Neuronal stem cell (in vitro differentiated cells): ENCODE measurements around the gene SYNDIG1.

Experiments used
- DNase-seq: peaks from one replicate; pipeline ENCODE4 v3.0.0-alpha.2; 2013; ENCODE audit warnings: low spot score
- H2AFZ ChIP-seq: one replicate; pipeline ENCODE4 v1.6.1; 2013; ENCODE audit warnings: mild to moderate bottlenecking, low read length, inconsistent platforms
- H2AK5ac ChIP-seq: 2 replicates; pipeline ENCODE4 v1.6.1; 2013; ENCODE audit warnings: low read depth, mild to moderate bottlenecking, inconsistent platforms, low read length, moderate library complexity, mixed read lengths
- H2BK120ac ChIP-seq: 2 replicates; pipeline ENCODE4 v1.6.1; 2013; ENCODE audit warnings: low read depth, mild to moderate bottlenecking, inconsistent platforms, low read length, moderate library complexity, mixed read lengths
- H2BK12ac ChIP-seq: one replicate; pipeline ENCODE4 v1.6.1; 2013; ENCODE audit warnings: low read length, inconsistent platforms
- H2BK15ac ChIP-seq: 2 replicates; pipeline ENCODE4 v1.6.1; 2013; ENCODE audit warnings: mild to moderate bottlenecking, low read length, inconsistent platforms, mixed read lengths
- H2BK5ac ChIP-seq: one replicate; pipeline ENCODE4 v1.6.1; 2013; ENCODE audit warnings: inconsistent platforms, mild to moderate bottlenecking, low read length, moderate library complexity
- H3K14ac ChIP-seq: one replicate; pipeline ENCODE4 v1.6.1; 2013; ENCODE audit warnings: low read length, inconsistent platforms
- H3K18ac ChIP-seq: 2 replicates; pipeline ENCODE4 v1.6.1; 2013; ENCODE audit warnings: low read length, inconsistent platforms
- H3K23ac ChIP-seq: 2 replicates; pipeline ENCODE4 v1.6.1; 2013; ENCODE audit warnings: low read depth, mild to moderate bottlenecking, mixed read lengths, low read length, inconsistent platforms; ENCODE audit not compliant: poor library complexity
- H3K27ac ChIP-seq: replicated peaks from 3 replicates; pipeline ENCODE4 v1.5.1; 2013; ENCODE audit warnings: low read length, inconsistent platforms
- H3K27me3 ChIP-seq, 3 experiments: 2 replicates each; pipeline ENCODE4 v1.6.1; 2013; ENCODE audit warnings: low read length in 3 of 3, mild to moderate bottlenecking in 2 of 3, inconsistent platforms in 1 of 3, low read depth in 1 of 3, mixed read lengths in 1 of 3, moderate library complexity in 1 of 3; ENCODE audit not compliant: control insufficient read depth in 3 of 3, insufficient read depth in 3 of 3
- H3K36me3 ChIP-seq, 2 donors: replicated peaks in 1 of 2; 2 replicates each; pipeline ENCODE4 v1.6.1; 2013; ENCODE audit warnings: low read length in 2 of 2; ENCODE audit not compliant: control insufficient read depth in 2 of 2, insufficient read depth in 2 of 2
- H3K4ac ChIP-seq: 2 replicates; pipeline ENCODE4 v1.6.1; 2013; ENCODE audit warnings: inconsistent platforms, mild to moderate bottlenecking, low read length, moderate library complexity
- H3K4me1 ChIP-seq, 2 donors: 1 replicate in 1 of 2; 2 replicates in 1 of 2; pipeline ENCODE4 v1.6.1; 2013; ENCODE audit warnings: low read length in 2 of 2, low read depth in 1 of 2; ENCODE audit not compliant: control insufficient read depth in 2 of 2, insufficient read depth in 1 of 2
- H3K4me2 ChIP-seq: one replicate; pipeline ENCODE4 v1.6.1; 2013; ENCODE audit warnings: mild to moderate bottlenecking, low read length, inconsistent platforms; ENCODE audit not compliant: insufficient read depth, poor library complexity, severe bottlenecking
- H3K4me3 ChIP-seq, 2 donors: 2 replicates each; pipeline ENCODE4 v1.5.1; 2013; ENCODE audit warnings: low read length in 2 of 2, mild to moderate bottlenecking in 2 of 2, inconsistent platforms in 1 of 2, moderate library complexity in 1 of 2
- H3K79me1 ChIP-seq: one replicate; pipeline ENCODE4 v1.6.1; 2013; ENCODE audit warnings: low read depth, mild to moderate bottlenecking, inconsistent platforms, low read length, moderate library complexity
- H3K9ac ChIP-seq: one replicate; pipeline ENCODE4 v1.6.1; 2013; ENCODE audit warnings: mild to moderate bottlenecking, low read depth, low read length, inconsistent platforms; ENCODE audit not compliant: poor library complexity
- H3K9me3 ChIP-seq, 2 donors: replicated peaks in 1 of 2; 2 replicates each; pipeline versions ENCODE3 to v1.6.1; 2013; ENCODE audit warnings: low read length in 2 of 2, mild to moderate bottlenecking in 2 of 2, inconsistent platforms in 1 of 2, low read depth in 1 of 2, mixed read lengths in 1 of 2, moderate library complexity in 1 of 2; ENCODE audit not compliant: control insufficient read depth in 2 of 2, insufficient read depth in 1 of 2
- H4K8ac ChIP-seq: one replicate; pipeline ENCODE4 v1.6.1; 2013; ENCODE audit warnings: low read depth, mild to moderate bottlenecking, inconsistent platforms, low read length, moderate library complexity
- H4K91ac ChIP-seq: one replicate; pipeline ENCODE4 v1.6.1; 2013; ENCODE audit warnings: low read length, low read depth, mild to moderate bottlenecking, inconsistent platforms; ENCODE audit not compliant: poor library complexity
- WGBS, 2 donors: extraction: QIAGEN DNeasy Blood & Tissue Kit; methylation state at CpG; one replicate each; pipeline ENCODE4 v1.1.7; 2013; ENCODE audit warnings: missing lambda C conversion rate in 2 of 2, mixed read lengths in 1 of 2; ENCODE audit not compliant: insufficient read length in 2 of 2, insufficient replicate concordance in 1 of 2; ENCODE audit errors: extremely low coverage in 2 of 2; 5-methylcytosine and 5-hydroxymethylcytosine counted together

The SYNDIG1 gene

GRCh38 chr20:24694727-24695528 lies 225.5 kb downstream of the SYNDIG1 start:
- Histone ChIP-seq H2AFZ (no peak overlapping the region), H3K9ac (no peak overlapping the region), H2BK120ac (no peak overlapping the region), H2AK5ac (no peak overlapping the region), H2BK5ac (no peak overlapping the region), H3K9me3 (peaks cover 0 to 1% of the 10 kb centered on the region in 2 donors), H4K91ac (no peak overlapping the region), H3K27ac (no peak overlapping the region), H3K36me3 (no peaks in the 10 kb centered on the region), H3K4ac (no peak overlapping the region), H3K18ac (no peak overlapping the region), H4K8ac (no peak overlapping the region), H3K27me3 (no peaks in the 10 kb centered on the region), H3K4me1 (no peaks in the 10 kb centered on the region), H3K79me1 (no peaks in the 10 kb centered on the region), H2BK12ac (no peak overlapping the region), H3K14ac (no peak overlapping the region), H3K23ac (no peak overlapping the region), H2BK15ac (no peak overlapping the region), H3K4me3 (no peak overlapping the region), H3K4me2 (no peak overlapping the region)
- no peak for DNase-seq
- no CpG with 5 or more reads among the region's 14 CpGs for WGBS, 2 donors

GRCh38 chr20:24695529-24696225 lies 226.2 kb downstream of the SYNDIG1 start:
- H2BK5ac ChIP-seq: no peak overlapping the region
- no peaks in the 10 kb centered on the region for H3K4me1 ChIP-seq
- H4K91ac ChIP-seq: no peak overlapping the region
- WGBS, 2 donors: no CpG with 5 or more reads among the region's 2 CpGs
- no peak for DNase-seq
- H3K9ac ChIP-seq: no peak overlapping the region
- H3K27me3 ChIP-seq: no peaks in the 10 kb centered on the region
- H2AFZ ChIP-seq: no peak overlapping the region
- no peaks in the 10 kb centered on the region for H3K79me1 ChIP-seq
- no peaks in the 10 kb centered on the region for H3K9me3 ChIP-seq
- H4K8ac ChIP-seq: no peak overlapping the region
- no peak overlapping the region for H3K4me3 ChIP-seq
- H3K4me2 ChIP-seq: no peak overlapping the region
- no peak overlapping the region for H2BK120ac ChIP-seq
- no peaks in the 10 kb centered on the region for H3K36me3 ChIP-seq
- H2BK12ac ChIP-seq: no peak overlapping the region
- no peak overlapping the region for H3K4ac ChIP-seq
- H3K18ac ChIP-seq: no peak overlapping the region
- H2BK15ac ChIP-seq: no peak overlapping the region
- H3K14ac ChIP-seq: no peak overlapping the region
- H3K27ac ChIP-seq: no peak overlapping the region
- H3K23ac ChIP-seq: no peak overlapping the region
- no peak overlapping the region for H2AK5ac ChIP-seq

GRCh38 chr20:24696396-24696795 lies 227.0 kb downstream of the SYNDIG1 start:
- Histone ChIP-seq H3K9me3 (no peaks in the 10 kb centered on the region), H2AK5ac (no peak overlapping the region), H3K9ac (no peak overlapping the region), H2AFZ (no peak overlapping the region), H3K27me3 (no peaks in the 10 kb centered on the region), H3K18ac (no peak overlapping the region), H2BK15ac (no peak overlapping the region), H3K36me3 (no peaks in the 10 kb centered on the region), H3K4ac (no peak overlapping the region), H2BK5ac (no peak overlapping the region), H2BK120ac (no peak overlapping the region), H3K14ac (no peak overlapping the region), H3K4me2 (no peak overlapping the region), H2BK12ac (no peak overlapping the region), H4K91ac (no peak overlapping the region), H3K23ac (no peak overlapping the region), H3K79me1 (no peaks in the 10 kb centered on the region), H3K4me3 (no peak overlapping the region), H3K27ac (no peak overlapping the region), H3K4me1 (no peaks in the 10 kb centered on the region), H4K8ac (peak overlapping the region; percentile 77)
- no peak for DNase-seq
- WGBS, 2 donors: no CpG with 5 or more reads among the region's 8 CpGs

- H2BK120ac ChIP-seq: no peak overlapping the region
- no peak overlapping the region for H3K4me3 ChIP-seq
- H3K9ac ChIP-seq: no peak overlapping the region
- H3K9me3 ChIP-seq: no peaks in the 10 kb centered on the region
- H3K4ac ChIP-seq: no peak overlapping the region
- H3K27me3 ChIP-seq: no peaks in the 10 kb centered on the region
- no peaks in the 10 kb centered on the region for H3K4me1 ChIP-seq
- no peak overlapping the region for H4K91ac ChIP-seq
- H3K14ac ChIP-seq: no peak overlapping the region
- no peak overlapping the region for H2AFZ ChIP-seq
- H3K79me1 ChIP-seq: no peaks in the 10 kb centered on the region
- no peaks in the 10 kb centered on the region for H3K36me3 ChIP-seq
- no peak overlapping the region for H2BK15ac ChIP-seq
- no peak overlapping the region for H2AK5ac ChIP-seq
- no peak overlapping the region for H2BK5ac ChIP-seq
- DNase-seq: no peak
- H3K27ac ChIP-seq: no peak overlapping the region
- no peak overlapping the region for H3K23ac ChIP-seq
- no CpG with 5 or more reads among the region's 6 CpGs for WGBS, 2 donors
- H4K8ac ChIP-seq: no peak overlapping the region
- no peak overlapping the region for H3K18ac ChIP-seq
- no peak overlapping the region for H2BK12ac ChIP-seq
- H3K4me2 ChIP-seq: no peak overlapping the region
Measured at GRCh38 chr20:24697411-24697810, 228.0 kb downstream of the SYNDIG1 start.
